Left colon (tissue), 2 donors: ENCODE data around the gene PARD3. TPM values are rescaled to one million over a fixed set of nuclear protein-coding genes. Genes with fewer than 3 reads are reported as not detected.

Source experiments
- ATAC-seq: fragments of 200-7000 bp; cut with Tn5 transposase; one replicate; pipeline ENCODE4 v1.9.1; 2020; ENCODE audit warnings: mild to moderate bottlenecking, moderate library complexity
- DNase-seq, 2 donors: peaks; one replicate each; pipeline ENCODE4 v3.0.0-alpha.2; 2020
- intact Hi-C, 2 donors: fragments of 100-400 bp; cut with DNase I in 1 of 2; cut with micrococcal nuclease in 1 of 2; formaldehyde crosslinking; loops; one replicate each; pipeline versions ENCODE4 v1.11.2 to v1.14.0; 2022; cut with DNase I, micrococcal nuclease
- total RNA-seq, 2 donors: library from RNA; stranded (reverse); fragmentation: NEBNext Ultra II Directional; extraction: Animal tissue kit (Norgen Biotek cat#: 25700); gene quantifications; one replicate each; pipeline ENCODE4 v1.2.1, GENCODE V29; 2021
- donor health status: DM: no; HTN: no; CAD: no.
- donor health status: DM: yes; HTN: yes; CAD: no.

PARD3 gene
- total RNA-seq, 2 donors from 2014 or later, result 45.5 to 52.9 TPM

DNA sequence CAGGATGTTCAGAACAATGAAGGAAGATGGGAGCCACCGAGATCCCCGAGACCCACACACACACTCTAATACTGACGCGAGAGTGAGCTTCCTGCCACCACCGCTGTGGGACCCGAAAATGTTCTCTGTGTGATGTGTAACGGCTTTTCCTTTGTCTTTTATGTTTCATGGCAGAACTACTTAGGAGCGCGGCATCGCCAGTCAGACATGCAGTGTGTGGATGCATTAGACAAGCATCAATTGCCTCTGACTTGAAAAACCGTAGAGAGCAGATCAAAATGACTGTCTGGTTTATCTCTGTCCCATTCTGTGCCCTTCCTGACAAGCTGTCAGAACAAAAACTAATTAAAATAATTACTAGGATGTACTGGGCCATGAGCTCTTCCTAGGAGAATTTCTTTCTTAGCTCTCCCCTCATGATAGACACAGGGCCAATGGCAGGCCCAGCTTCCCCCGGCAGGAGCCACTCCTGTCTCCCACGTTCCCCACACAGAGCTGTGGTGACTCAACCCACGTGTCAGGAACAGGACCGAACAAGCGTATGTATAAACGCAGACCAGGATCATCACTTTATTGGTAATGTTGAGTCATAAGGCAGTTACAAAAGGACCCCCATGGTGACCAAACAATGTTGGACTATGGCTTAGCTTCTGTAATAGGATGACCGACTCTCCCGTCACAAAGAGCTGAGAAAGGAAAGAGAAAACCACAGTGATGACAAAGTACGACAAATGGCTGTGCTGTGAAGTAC lies 705.0 kb downstream of the PARD3 start:
- DNase-seq (no peak), ATAC-seq (no peak)
- intact Hi-C loops, result no loop called here

DNA sequence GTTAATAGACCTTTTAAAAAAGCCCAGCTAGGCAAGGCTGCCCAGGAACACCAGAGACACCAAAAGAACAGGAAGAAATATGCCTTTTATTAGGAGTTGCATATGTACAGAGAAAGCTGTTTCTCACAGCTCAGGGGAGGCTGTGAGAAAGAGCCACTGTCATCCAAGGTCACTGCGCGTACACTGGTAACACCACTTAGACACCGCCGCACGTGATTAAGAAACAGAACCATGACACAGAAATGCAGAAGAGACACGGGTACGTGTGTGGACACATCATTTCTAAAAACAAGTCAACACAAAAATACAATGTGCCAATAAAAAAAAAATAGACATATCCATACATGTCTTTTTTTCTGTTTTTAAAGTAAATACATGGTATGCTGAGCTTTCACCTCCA lies 705.6 kb downstream of the PARD3 start:
- intact Hi-C loops, result no loop called here
- ATAC-seq, result no peak
- DNase-seq, result no peak

DNA sequence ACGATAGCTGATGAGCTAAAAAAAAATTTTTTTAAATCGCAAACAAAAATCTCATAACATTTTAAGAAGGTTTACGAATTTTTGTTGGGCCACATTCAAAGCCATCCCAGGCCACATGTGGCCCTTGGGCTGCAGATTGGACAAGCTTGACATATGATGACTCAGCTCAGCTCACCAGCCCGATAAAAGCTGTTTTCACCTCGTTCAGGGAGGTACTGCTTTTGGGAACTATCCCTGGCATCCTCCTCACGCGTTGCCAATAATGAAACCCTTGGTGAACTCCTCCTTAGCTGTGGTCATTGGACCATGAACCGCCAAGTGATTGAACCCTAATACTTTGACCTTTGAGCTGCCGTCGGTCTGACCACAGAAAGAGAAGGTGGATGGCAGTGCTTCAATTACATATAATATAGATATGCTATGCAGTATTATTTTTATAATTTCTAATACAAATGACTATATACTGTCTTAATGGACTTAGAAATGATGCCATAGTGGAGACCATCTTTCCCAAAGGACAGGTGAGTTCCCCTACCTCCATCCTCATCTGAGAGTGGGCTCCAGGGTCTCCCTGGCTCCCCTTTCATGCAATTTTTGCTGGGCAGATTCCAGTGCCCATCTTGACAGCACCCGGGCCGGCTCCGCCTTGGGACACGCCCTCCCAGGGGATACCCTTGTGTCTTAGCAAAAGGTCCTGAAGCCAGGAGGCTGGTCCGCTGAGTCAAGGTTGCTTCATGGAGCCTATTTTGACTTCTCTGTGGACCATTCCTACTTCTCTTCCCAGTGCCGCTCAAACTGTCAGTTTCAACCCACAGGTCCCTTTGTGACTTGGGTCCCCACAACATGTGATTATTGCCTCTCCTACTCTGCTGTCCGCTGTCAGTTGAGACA lies 707.2 kb downstream of the PARD3 start:
- intact Hi-C loops, result no loop called here
- no peak for ATAC-seq
- DNase-seq, result no peak

DNA sequence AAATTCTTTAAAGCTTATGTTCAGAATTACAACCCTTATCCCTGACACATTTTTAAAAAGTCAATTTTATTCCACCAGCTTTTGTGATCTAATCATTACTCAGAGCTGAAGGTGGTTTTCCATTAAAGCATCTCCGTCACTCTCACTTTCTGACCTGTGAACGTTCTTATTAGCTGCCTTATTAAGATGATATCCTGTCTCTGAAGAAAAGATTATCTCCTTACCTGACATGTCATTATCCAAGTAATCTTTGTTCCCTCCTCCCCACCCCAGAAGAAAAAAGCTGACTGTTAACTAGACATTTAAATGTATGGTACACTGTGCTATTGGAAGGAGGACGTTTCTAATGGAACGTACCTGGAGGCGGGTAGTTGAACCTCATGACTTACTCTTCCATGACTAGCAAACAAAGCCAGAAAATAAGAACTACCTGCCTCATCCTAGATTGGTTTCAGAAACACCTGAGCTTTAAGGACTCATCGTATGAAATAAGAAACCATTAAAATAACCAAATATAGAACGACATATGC lies 708.7 kb downstream of the PARD3 start:
- ATAC-seq (no peak), DNase-seq (no peak)
- intact Hi-C loops, result no loop called here

DNA sequence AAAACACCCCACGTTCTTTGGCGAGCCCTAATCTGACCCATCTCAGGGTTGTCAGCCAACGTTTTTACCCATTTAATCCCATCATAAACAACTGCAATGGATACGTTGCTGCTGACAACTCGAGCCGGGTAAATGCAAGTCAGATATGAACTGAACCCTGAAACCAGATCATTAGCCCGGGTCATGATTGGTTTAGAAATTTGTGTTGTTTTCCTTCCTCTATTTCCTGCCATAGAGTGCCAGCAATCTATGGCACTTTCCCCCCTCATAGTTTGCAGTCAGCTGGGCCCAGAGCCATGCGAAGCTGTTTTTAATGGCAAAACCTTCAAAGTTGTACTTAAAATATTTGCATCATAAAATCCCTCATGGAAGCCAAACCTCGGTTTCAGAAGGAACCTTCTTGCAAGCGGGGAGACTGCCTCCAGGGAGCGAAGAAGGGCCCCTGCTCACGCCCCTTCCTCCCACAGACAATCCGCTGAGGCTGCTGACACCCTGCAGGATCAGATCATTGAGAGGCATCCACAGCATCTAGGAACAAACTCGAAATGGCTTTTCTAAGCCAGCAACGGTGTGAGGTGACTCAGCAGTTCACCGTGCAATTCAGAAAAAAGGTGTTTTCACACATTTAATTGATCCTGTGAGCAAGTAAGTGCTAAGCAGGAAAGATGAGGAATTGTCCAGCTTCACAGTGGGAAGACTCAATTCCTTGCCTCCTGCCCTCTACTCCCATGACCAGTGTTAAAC lies 710.1 kb downstream of the PARD3 start:
- intact Hi-C loops, result no loop called here
- ATAC-seq, result no peak

DNA sequence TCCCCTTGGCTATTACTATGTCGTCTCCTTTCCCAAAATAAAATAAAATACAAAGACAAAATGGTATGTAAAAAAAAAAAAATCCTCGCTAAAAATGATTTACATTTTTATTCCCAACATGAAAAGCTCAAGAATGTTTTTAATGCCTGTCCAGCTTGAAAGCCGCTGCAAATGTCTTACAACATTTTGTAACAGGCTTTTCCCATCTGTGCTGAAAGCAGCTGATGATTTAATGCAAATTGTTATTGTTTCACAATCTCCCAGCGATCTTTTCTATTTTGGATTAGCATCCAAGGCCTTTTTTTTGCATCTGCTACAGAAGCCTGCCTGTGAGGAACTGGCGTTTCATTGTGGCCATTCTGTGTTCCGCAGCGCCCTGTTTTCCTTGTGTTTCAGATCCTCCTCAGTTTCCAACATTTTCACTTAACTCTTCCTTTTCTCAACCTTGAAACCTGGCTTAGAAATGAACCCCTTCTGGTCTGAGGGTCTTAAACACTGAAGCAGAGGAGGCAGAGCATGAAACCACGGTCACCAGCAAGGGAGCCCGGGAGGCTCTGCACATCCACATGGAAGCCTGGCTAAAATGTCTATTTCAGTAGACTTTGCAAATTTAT lies 712.1 kb downstream of the PARD3 start:
- ATAC-seq, result no peak

More for the DNA sequence above, 710.1 kb downstream of the PARD3 start:
- no peak for DNase-seq

DNA sequence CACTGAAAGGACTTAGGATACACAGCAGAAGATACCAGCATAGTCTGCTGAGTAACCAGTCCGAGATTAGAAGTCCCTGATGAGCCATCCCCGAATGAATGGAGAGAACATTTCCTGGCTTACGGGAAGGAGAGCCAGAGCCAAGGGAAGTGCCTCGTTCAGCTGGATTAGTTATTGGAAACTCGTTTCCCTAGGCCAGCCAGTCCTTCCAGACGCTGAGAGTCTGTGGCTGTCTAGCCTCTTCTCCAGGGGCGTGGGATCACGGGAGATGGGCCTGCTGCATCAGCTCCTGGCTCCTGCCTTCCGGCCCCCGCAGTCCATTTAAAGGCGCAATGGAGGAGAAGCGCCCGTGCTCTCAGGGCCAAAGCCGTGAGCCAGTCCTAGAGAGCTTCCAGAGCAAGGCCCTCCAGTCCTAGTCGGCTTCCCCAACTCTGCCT lies 712.8 kb downstream of the PARD3 start:
- intact Hi-C loops, result no loop called here
- ATAC-seq (peak; percentile 26), DNase-seq (peak; percentile 24 to 60)

More for the DNA sequence above, 712.1 kb downstream of the PARD3 start:
- no peak for DNase-seq
- intact Hi-C loops, result no loop called here

DNA sequence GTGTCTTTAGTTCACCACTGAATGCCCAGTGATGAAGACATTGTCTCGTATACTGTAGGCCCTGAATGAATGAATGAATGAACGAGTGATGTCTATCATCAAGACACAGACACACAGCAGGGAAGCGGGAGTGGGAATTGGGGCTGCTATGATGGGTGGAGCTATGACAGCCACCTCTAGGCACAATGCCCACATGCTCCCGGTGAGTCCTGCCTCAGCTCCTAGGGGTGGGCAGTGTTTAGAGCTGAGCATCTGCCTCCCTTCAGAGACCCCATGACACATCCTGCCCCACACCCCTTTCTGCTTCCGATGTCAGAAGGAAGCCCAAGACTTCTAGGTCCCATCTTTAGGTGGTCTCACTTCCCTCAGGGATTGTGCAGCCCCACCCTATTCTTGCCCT lies 714.1 kb downstream of the PARD3 start:
- no peak for ATAC-seq
- intact Hi-C loops, result no loop called here
- DNase-seq, result no peak

DNA sequence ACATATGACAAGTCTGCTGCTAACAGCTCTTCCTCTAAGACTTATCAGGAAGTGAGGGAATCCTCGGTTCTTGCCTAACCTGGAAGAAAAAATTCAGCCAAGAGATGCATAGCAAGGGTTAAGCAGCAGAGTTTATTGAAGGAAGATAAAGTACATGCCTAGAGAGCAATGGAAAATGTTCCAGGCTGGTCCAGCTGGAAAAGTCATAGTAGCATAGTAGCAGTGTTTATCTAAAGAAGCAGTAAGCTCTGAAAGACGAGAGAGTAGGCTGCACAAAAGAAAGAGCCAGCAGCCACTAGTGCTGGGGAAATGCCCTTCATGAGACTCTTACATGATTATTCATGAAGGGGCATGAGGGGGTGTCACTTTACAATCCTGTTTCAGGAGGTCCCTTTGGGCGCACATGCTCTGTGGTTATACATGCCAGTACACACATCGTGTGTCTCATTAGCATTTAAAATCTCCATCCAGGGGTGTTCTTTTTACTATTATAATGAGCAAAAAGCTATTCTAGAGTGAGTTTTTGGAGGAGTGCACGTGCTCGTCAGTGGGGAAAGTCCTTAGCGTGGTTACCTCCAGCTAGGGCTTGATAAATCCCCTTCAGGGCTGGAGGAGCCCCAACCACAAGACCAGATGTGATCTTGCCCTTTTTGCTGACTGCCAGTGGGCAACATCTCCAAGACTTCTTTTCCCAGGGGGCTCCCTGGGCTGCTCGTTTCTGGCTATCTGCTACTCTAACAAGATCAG lies 716.1 kb downstream of the PARD3 start:
- no peak for ATAC-seq
- DNase-seq, result no peak
- intact Hi-C loops, result no loop called here

DNA sequence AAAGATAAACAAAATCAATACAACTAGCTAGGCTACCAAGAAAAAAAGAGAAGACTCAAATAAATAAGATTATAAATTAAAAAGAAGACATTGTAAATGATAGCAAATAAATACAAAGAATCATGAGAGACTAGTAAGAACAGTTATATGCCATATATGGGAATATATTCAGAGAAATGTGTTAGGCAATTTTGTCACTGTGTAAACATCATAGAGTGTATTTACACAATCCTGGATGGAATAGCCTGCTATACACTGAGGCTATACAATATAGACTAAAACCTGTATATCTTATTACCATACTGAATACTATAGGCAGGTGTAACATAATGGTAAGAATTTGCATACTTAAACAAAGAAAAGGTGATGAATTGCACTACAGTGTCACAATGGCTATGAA lies 717.4 kb downstream of the PARD3 start:
- DNase-seq (no peak), ATAC-seq (peak; percentile 17)
- intact Hi-C loops, result no loop called here

DNA sequence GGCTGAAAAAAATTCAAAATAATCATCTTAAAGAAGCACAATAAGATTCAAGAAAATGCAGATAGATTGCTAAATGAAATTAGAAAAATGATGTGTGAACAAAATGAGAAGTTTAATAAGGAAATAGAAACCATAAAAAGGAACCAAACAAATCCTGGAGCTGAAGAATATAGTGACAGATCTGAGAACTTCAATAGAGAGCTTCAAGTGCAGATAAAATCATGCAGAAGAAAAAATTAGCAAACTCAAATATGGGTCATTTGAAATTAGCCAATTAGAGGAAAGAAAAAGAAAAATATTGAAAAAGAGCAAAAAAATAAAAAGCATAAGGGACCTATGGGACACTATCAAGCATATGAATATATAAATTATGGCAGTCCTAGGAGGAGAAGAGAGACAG lies 720.1 kb downstream of the PARD3 start:
- DNase-seq, result no peak
- intact Hi-C loops, result no loop called here
- no peak for ATAC-seq

DNA sequence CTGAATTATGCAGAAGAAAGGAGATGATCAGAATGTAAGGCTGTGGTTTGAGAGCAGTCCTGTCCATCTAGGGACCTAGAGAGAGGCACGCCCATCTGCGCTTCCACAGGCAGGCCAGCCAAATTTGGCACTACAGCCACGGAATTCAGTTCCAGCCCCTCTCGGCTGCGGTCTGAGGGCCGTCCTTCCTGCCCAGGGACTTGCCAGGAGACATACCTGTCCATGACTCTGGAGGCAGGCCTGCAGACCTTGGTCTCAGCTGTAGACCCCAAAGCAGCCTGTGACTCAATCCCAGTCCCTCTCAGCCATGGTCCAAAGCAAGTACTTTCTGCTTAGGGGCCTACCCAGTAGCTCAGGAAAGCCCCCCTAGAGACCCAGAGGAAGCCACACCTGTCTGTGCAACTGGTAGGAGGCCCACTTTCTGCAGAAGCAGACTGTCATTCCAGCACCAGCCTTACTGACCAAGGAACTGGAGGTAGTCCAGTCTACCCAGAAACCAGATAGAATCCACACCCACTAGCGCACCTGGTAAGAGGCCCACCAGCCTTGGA lies 720.9 kb downstream of the PARD3 start:
- DNase-seq, result no peak
- ATAC-seq, result no peak

DNA sequence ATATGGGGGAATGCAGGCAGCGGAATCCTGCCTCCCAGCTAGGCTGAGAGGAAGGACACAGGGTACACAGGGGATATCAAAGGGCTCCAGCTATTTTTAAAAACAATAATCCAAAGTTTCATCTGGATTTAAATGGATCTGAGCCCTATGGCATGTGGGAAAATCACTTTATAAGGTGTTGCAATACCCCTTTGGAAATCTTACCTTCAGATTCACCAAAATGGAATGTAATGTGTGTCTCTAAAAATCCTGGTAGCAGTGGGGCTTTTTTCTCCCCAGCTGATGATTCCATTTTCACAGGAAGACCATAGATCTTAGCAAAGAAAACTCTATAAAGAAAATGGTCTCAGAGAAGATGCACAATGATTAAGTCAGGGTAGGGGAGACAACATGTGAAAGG lies 722.2 kb downstream of the PARD3 start:
- intact Hi-C loops, result no loop called here
- ATAC-seq (no peak), DNase-seq (no peak)

More for the DNA sequence above, 720.9 kb downstream of the PARD3 start:
- intact Hi-C loops, result no loop called here

DNA sequence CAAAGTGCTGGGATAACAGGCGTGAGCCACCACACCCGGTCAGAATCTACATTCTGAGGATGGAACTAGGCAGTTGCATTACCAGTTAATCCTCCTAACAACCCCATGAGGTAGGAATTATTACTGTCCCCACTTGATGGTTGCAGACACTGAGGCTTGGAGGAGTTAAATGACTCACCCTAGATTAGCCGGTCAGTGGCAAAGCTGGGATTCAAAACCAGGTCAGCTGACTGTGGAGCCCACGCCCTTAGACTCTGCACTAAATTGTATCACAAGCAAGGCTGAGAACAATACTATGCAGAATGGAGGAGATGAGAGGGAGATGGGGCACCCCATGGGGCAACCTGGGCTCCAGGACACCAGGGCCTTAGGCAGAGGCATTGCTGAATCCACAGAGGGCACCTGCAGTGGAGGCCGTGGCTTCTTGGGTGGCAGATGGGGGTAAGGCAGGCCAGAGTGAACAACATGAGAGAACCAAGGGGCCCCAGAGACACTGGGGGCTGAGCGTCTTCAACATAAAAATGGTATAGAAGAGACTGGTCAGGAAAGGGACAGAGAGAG lies 723.4 kb downstream of the PARD3 start:
- ATAC-seq, result no peak
- intact Hi-C loops, result no loop called here
- DNase-seq, result no peak

DNA sequence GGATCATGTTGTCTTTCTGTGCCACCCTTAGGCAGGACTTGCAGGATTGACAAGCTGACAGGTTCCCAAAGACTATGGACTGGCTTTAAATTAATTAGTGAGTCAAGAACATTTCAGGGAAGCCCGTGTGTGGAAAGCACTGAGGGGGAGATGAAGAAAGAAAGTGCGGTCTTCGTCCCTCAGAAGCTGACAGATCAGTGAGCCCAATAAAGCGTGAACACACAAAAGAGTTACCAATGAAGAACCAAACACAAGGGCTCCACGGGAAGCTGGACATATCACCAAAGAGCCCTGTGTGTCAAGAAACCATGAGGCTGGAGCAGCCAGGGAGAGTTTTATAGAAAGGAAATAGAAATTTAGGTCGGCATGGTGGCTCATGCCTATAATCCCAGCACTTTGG lies 725.8 kb downstream of the PARD3 start:
- intact Hi-C loops, result no loop called here
- ATAC-seq (no peak), DNase-seq (no peak)

DNA sequence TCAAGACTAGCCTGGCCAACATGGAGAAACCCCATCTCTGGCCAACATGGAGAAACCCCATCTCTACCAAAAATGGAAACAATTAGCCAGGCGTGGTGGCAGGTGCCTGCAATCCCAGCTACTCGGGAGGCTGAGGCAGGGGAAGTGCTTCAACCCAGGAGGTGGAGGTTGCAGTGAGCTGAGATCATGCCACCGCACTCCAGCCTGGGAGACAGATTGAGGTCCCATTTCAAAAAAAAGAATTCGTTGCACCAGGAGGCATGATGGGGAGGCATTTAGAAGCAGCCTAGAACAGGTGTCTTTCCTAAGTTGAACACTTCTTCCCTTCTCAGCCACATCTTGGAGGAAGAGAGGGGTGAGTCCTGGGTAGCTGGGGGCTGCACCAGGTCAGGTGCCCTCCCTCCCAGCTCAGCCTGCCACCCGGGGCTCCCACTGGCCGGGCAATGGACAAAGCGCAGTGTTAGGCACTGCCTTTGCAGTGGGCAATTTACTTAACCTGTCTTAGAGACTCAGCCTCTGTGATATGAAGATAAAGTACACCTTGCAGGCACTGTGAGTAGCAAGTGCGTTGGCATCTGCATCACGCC lies 726.8 kb downstream of the PARD3 start:
- intact Hi-C loops, result no loop called here
- ATAC-seq (no peak), DNase-seq (no peak)

DNA sequence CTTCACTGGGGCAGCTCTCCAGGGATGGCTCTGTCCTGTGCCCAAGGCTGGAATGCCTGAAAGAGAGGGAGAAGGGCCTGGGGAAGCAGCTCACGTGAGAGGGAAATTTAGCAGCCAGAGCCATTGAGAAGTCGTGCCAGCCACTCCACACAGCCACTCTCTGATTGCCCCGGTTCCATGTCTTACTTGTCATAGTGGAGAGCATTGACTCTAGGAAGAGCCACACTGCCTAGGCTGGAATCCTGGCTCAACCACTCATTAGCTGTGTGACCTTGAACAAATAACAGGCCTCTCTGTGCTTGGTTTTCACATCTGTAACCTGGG lies 728.0 kb downstream of the PARD3 start:
- intact Hi-C loops, result no loop called here
- ATAC-seq (no peak), DNase-seq (no peak)
